GM12878 (cell line): ENCODE data around the gene KRTAP22-1. TPM values are rescaled to one million over a fixed set of nuclear protein-coding genes. Genes with fewer than 3 reads are reported as not detected.

ENCODE experiments used
- ATAC-seq: fragments of 200-7000 bp; cut with Tn5 transposase; 3 replicates; pipeline ENCODE4 v1.9.1; 2020; ENCODE audit warnings: mild to moderate bottlenecking, moderate library complexity
- BruUV-seq: library from RNA; stranded (reverse); fragments of 400-500 nt; replicated peaks from 2 replicates; lab custom pipeline; 2021; lab: Mats Ljungman, UMichigan
- CTCF ChIA-PET: fragments of 300-600 bp; sonication (Branson Sonifier 250); formaldehyde crosslinking; extraction: SDS; loops from one replicate; lab custom pipeline; 2021; ENCODE audit warnings: inconsistent platforms; lab: Yijun Ruan, JAX
- POLR2A ChIA-PET: fragments of 350-600 bp; formaldehyde crosslinking; extraction: SDS; loops from one replicate; lab custom pipeline; 2021; ENCODE audit warnings: inconsistent platforms; lab: Charles Lee
- RAD21 ChIA-PET: fragments of 300-600 bp; sonication (Branson Sonifier 250); formaldehyde crosslinking; loops from one replicate; lab custom pipeline; 2023; ENCODE audit warnings: antibody characterized with exemption; ENCODE audit not compliant: unreplicated experiment; lab: Charles Lee
- SMC1A ChIA-PET: fragments of 300-600 bp; sonication (Branson Sonifier 250); formaldehyde crosslinking; loops from one replicate; lab custom pipeline; 2023; ENCODE audit not compliant: unreplicated experiment, uncharacterized antibody; lab: Charles Lee
- DNase-seq: peaks from one replicate; pipeline ENCODE4 v3.0.0-alpha.2; 2011; ENCODE audit warnings: low read depth, low spot score
- FAIRE-seq: peaks from 3 replicates; lab custom pipeline; 2011; peaks lifted over from hg19 to GRCh38; lab: Jason Lieb, UNC
- H2AFZ ChIP-seq: 2 replicates; pipeline ENCODE4 v1.6.0; 2011; ENCODE audit warnings: low read depth, low read length, control low read depth; ENCODE audit not compliant: control insufficient read depth
- H3K27ac ChIP-seq: 2 replicates; pipeline ENCODE4 v1.5.1; 2011; ENCODE audit warnings: control low read depth; ENCODE audit not compliant: control insufficient read depth, insufficient read depth
- H3K27me3 ChIP-seq, 2 experiments: replicated peaks in 1 of 2; 2 replicates each; pipeline versions ENCODE4 v1.6.0 to v1.6.1; 2011; ENCODE audit warnings: low read length in 1 of 2; ENCODE audit not compliant: control insufficient read depth in 2 of 2, insufficient read depth in 2 of 2
- H3K36me3 ChIP-seq, 2 experiments: 2 replicates each; pipeline ENCODE4 v1.5.1; 2011; ENCODE audit warnings: low read length in 1 of 2; ENCODE audit not compliant: control insufficient read depth in 2 of 2, insufficient read depth in 2 of 2
- H3K4me1 ChIP-seq: 2 replicates; pipeline ENCODE4 v1.6.1; 2011; ENCODE audit warnings: mild to moderate bottlenecking, low read length, moderate library complexity, mixed read lengths; ENCODE audit not compliant: control insufficient read depth, insufficient read depth
- H3K4me2 ChIP-seq: 2 replicates; pipeline ENCODE4 v1.6.0; 2011; ENCODE audit warnings: control low read depth; ENCODE audit not compliant: control insufficient read depth, insufficient read depth
- H3K4me3 ChIP-seq: fragments of 200-600 bp; sonication (generic); 2 replicates; pipeline ENCODE4 v1.5.1; 2016
- H3K79me2 ChIP-seq: 2 replicates; pipeline ENCODE4 v1.6.0; 2011; ENCODE audit warnings: low read length; ENCODE audit not compliant: control insufficient read depth, insufficient read depth
- H3K9ac ChIP-seq: 2 replicates; pipeline ENCODE4 v1.8.0; 2011; ENCODE audit warnings: low read length, control low read depth, mixed read lengths; ENCODE audit not compliant: control insufficient read depth, insufficient read depth
- H3K9me3 ChIP-seq: replicated peaks from 3 replicates; pipeline ENCODE4 v1.5.1; 2011; ENCODE audit warnings: mild to moderate bottlenecking, low read length; ENCODE audit not compliant: control insufficient read depth, insufficient read depth
- H4K20me1 ChIP-seq: 2 replicates; pipeline ENCODE4 v1.6.0; 2011; ENCODE audit not compliant: control insufficient read depth, insufficient read depth
- BACH1 ChIP-seq: fragments of 450-650 bp; IDR thresholded peaks from 2 replicates; pipeline ENCODE4 v1.6.1; 2017; ENCODE audit warnings: mild to moderate bottlenecking, borderline replicate concordance
- BHLHE40 ChIP-seq, 2 experiments: fragments of 450-650 bp in 1 of 2; IDR thresholded peaks; 2 replicates each; pipeline ENCODE4 v1.6.1; 2011 to 2017; ENCODE audit warnings: low read depth in 2 of 2, borderline replicate concordance in 1 of 2, improper control_type of control experiment in 1 of 2, low read length in 1 of 2, mild to moderate bottlenecking in 1 of 2
- CBX5 ChIP-seq: sonication (generic); IDR thresholded peaks from 2 replicates; pipeline ENCODE4 v1.6.1; 2016; ENCODE audit warnings: low read depth, moderate library complexity, mild to moderate bottlenecking, inconsistent platforms
- CUX1 ChIP-seq: IDR thresholded peaks from 2 replicates; pipeline ENCODE4 v1.6.1; 2012; ENCODE audit warnings: improper control_type of control experiment, low read depth, low read length; ENCODE audit not compliant: insufficient replicate concordance
- IKZF1 ChIP-seq: fragments of 450-650 bp; conservative IDR thresholded peaks from 2 replicates; pipeline ENCODE4 v1.6.1; 2017; ENCODE audit warnings: antibody characterized with exemption, mild to moderate bottlenecking
- IKZF2 ChIP-seq, 2 experiments: fragments of 450-650 bp; IDR thresholded peaks; 2 replicates each; pipeline ENCODE4 v1.6.1; 2017; ENCODE audit warnings: mild to moderate bottlenecking in 2 of 2, moderate library complexity in 2 of 2
- KAT2A ChIP-seq: conservative IDR thresholded peaks from 2 replicates; pipeline ENCODE4 v1.6.1; 2011; ENCODE audit warnings: low read depth, low read length; ENCODE audit not compliant: control insufficient read depth
- MXI1 ChIP-seq: fragments of 150-350 bp; IDR thresholded peaks from 2 replicates; pipeline ENCODE4 v1.6.1; 2011; ENCODE audit warnings: low read depth, mild to moderate bottlenecking, inconsistent platforms, low read length, improper control_type of control experiment
- NR2F1 ChIP-seq: fragments of 450-650 bp; conservative IDR thresholded peaks from 2 replicates; pipeline ENCODE4 v1.6.1; 2017; ENCODE audit warnings: mild to moderate bottlenecking
- NRF1 ChIP-seq: conservative IDR thresholded peaks from 2 replicates; pipeline ENCODE4 v1.6.1; 2011; ENCODE audit warnings: mild to moderate bottlenecking, low read depth, low read length, improper control_type of control experiment
- PBX3 ChIP-seq: IDR thresholded peaks from 2 replicates; pipeline ENCODE4 v1.6.1; 2011; ENCODE audit warnings: mild to moderate bottlenecking, low read depth, low read length, moderate library complexity; ENCODE audit not compliant: insufficient replicate concordance
- POLR2A ChIP-seq: IDR thresholded peaks from 2 replicates; pipeline ENCODE4 v1.6.1; 2011; ENCODE audit warnings: low read depth, mild to moderate bottlenecking, low read length
- POLR2AphosphoS2 ChIP-seq: IDR thresholded peaks from 2 replicates; pipeline ENCODE4 v1.6.1; 2011; ENCODE audit warnings: low read depth, mild to moderate bottlenecking, low read length, improper control_type of control experiment, moderate library complexity
- RAD21 ChIP-seq: IDR thresholded peaks from 2 replicates; pipeline ENCODE4 v1.6.1; 2011; ENCODE audit warnings: mild to moderate bottlenecking, low read depth, low read length, moderate library complexity; ENCODE audit not compliant: insufficient read depth
- RCOR1 ChIP-seq: conservative IDR thresholded peaks from 2 replicates; pipeline ENCODE4 v1.6.1; 2012; ENCODE audit warnings: low read depth, low read length, improper control_type of control experiment
- SRF ChIP-seq, 2 experiments: IDR thresholded peaks; 2 replicates each; pipeline ENCODE4 v1.6.1; 2011; ENCODE audit warnings: low read depth in 2 of 2, low read length in 2 of 2, mild to moderate bottlenecking in 1 of 2, moderate library complexity in 1 of 2
- ZBTB33 ChIP-seq: fragments of 450-650 bp; IDR thresholded peaks from 2 replicates; pipeline ENCODE4 v1.6.1; 2017; ENCODE audit warnings: mild to moderate bottlenecking
- WGBS: methylation state at CpG from one replicate; pipeline ENCODE4 v1.1.6; 2016; ENCODE audit warnings: low lambda C conversion rate; ENCODE audit not compliant: insufficient replicate concordance, insufficient coverage; ENCODE audit errors: missing lambda C conversion rate; 5-methylcytosine and 5-hydroxymethylcytosine counted together
- in situ Hi-C: fragments of 300-500 bp; cut with MboI; formaldehyde crosslinking; loops from 9 replicates; pipeline ENCODE4 v1.14.3; 2018; ENCODE audit warnings: mixed read lengths
- intact Hi-C: fragments of 100-400 bp; cut with micrococcal nuclease; formaldehyde crosslinking; loops from one replicate; pipeline ENCODE4 v1.14.2; 2022; ENCODE audit not compliant: unreplicated experiment
- polyA plus RNA-seq, 11 experiments: library from polyadenylated mRNA; depleted of rRNA in 4 of 11; unstranded in 6 of 11; stranded (reverse) in 5 of 11; fragments of >200 nt; fragmentation: Nextera tagmentation in 4 of 11; fragmentation: Illumina TruSeq in 1 of 11; extraction: Ambion mirVana in 4 of 11; extraction: Trizol in 1 of 11; gene quantifications; 1 replicate in 1 of 11; 2 replicates in 10 of 11; pipeline versions ENCODE4 v1.2.1 to v1.2.3, GENCODE V29; 2011 to 2016; ENCODE audit warnings: inconsistent platforms in 2 of 11, missing spikeins in 2 of 11, low read depth in 1 of 11
- total RNA-seq, 4 experiments: library from RNA; depleted of rRNA in 3 of 4; stranded (reverse); fragments of >200 nt in 3 of 4; fragmentation: Illumina TruSeq in 1 of 4; extraction: Trizol in 1 of 4; gene quantifications; 2 replicates each; pipeline versions ENCODE4 v1.2.1 to v1.2.3, GENCODE V29; 2013 to 2021

Gene KRTAP22-1
- total and polyA plus RNA-seq, 10 of the 15 experiments (the other 5 are each of a cell fraction or from before 2014, with no cell fraction given): not detected

- TF ChIP-seq CUX1 (no peak), POLR2A (no peak), NRF1 (no peak), BHLHE40 (IDR thresholded peaks at IDR 0.05; ENCODE audit: borderline replicate concordance in 1 of 2, low read depth in 2 of 2, low read length in 1 of 2) (no peak), MXI1 (no peak), IKZF1 (no peak), CBX5 (no peak)
These were observed 19.6 kb downstream of the KRTAP22-1 start, which contains the start of gene KRTAP20-4 (continued) for GRCh38 chr21:30620522-30620921.

- RAD21 ChIA-PET: interaction anchor here (0.8 kb wide), 1 partner anchor 13 kb away, joined by 3 read pairs; no protein-coding TSS in a partner anchor
- BruUV-seq: no TSS peak
- TF ChIP-seq RAD21 (no peak), BACH1 (no peak), ZBTB33 (no peak), SRF (IDR thresholded peaks at IDR 0.05; ENCODE audit: low read depth in 2 of 2, low read length in 2 of 2) (no peak), PBX3 (no peak), POLR2AphosphoS2 (no peak), KAT2A (no peak), NR2F1 (no peak), IKZF2 (IDR thresholded peaks at IDR 0.05) (no peak), RCOR1 (no peak)
These were observed 22.5 kb downstream of the KRTAP22-1 start for GRCh38 chr21:30623362-30623761.

More at GRCh38 chr21:30623362-30623761, 22.5 kb downstream of the KRTAP22-1 start:
- ATAC-seq (no peak), DNase-seq (no peak), FAIRE-seq (no peak)
- in situ Hi-C loops (no loop called here), intact Hi-C loops (no loop called here)
- Histone ChIP-seq H3K79me2 (no peaks in the 10 kb centered on the region), H3K4me1 (no peaks in the 10 kb centered on the region), H4K20me1 (no peaks in the 10 kb centered on the region), H3K9ac (no peak overlapping the region), H3K36me3 (no peaks in the 10 kb centered on the region), H3K27ac (no peak overlapping the region), H3K4me3 (no peak overlapping the region), H3K4me2 (no peak overlapping the region), H3K9me3 (no peaks in the 10 kb centered on the region; the same call in 2 of the 3 replicates), H2AFZ (no peak overlapping the region), H3K27me3 (no peaks in the 10 kb centered on the region)
- CTCF ChIA-PET: no interaction called here
- SMC1A ChIA-PET: no interaction called here
- 7% methylated on average over 3 of the region's 3 CpGs for WGBS
- POLR2A ChIA-PET: no interaction called here
